Measurements from ENCODE around the gene WWOX. TPM values are rescaled to one million over a fixed set of nuclear protein-coding genes. Genes with fewer than 3 reads are reported as not detected.
"Not testable (repeated sequence)": the region's sequence is repeated elsewhere in the genome, so short reads cannot be mapped to it uniquely, and the experiment has no call there.

The WWOX gene
- total RNA-seq, 1 donor from 2014 or later: 12.6 TPM

DNA sequence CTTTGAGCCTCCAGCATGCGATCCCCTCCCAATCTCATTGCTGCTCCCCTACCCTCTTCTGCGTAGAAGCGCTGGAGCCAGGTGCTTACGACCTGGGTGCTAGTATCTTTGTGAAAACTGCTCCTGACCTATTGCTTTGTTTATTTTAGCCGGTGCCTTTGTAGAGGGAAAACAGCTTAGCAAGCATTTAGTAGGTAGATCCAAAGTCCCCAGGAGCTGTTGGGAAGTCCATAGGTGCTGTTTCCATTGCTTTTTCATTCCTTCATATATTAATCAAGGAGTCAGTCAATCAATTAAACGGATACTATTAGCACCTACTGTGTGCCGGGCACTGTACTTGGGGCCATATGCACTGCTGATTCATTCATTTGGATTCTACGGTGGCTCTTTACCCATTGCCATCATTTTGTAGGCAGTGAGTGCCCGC is 497.6 kb downstream of the WWOX start:
- no peaks in the 10 kb centered on the region for H3K36me3 ChIP-seq (ENCODE audit: control insufficient read depth, insufficient read depth, low read length)
- TF ChIP-seq, protein P1, sequence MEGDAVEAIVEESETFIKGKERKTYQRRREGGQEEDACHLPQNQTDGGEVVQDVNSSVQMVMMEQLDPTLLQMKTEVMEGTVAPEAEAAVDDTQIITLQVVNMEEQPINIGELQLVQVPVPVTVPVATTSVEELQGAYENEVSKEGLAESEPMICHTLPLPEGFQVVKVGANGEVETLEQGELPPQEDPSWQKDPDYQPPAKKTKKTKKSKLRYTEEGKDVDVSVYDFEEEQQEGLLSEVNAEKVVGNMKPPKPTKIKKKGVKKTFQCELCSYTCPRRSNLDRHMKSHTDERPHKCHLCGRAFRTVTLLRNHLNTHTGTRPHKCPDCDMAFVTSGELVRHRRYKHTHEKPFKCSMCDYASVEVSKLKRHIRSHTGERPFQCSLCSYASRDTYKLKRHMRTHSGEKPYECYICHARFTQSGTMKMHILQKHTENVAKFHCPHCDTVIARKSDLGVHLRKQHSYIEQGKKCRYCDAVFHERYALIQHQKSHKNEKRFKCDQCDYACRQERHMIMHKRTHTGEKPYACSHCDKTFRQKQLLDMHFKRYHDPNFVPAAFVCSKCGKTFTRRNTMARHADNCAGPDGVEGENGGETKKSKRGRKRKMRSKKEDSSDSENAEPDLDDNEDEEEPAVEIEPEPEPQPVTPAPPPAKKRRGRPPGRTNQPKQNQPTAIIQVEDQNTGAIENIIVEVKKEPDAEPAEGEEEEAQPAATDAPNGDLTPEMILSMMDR (IDR thresholded peaks at IDR 0.05; ENCODE audit: insufficient read depth, low read length, severe bottlenecking): no peak
- DNase-seq (ENCODE audit: low read depth): no peak
- no peak overlapping the region for H3K4me3 ChIP-seq (ENCODE audit: low read depth, low read length)
- no peaks in the 10 kb centered on the region for H3K27me3 ChIP-seq (ENCODE audit: control insufficient read depth, insufficient read depth, low read length)
- no peak for FAIRE-seq

DNA sequence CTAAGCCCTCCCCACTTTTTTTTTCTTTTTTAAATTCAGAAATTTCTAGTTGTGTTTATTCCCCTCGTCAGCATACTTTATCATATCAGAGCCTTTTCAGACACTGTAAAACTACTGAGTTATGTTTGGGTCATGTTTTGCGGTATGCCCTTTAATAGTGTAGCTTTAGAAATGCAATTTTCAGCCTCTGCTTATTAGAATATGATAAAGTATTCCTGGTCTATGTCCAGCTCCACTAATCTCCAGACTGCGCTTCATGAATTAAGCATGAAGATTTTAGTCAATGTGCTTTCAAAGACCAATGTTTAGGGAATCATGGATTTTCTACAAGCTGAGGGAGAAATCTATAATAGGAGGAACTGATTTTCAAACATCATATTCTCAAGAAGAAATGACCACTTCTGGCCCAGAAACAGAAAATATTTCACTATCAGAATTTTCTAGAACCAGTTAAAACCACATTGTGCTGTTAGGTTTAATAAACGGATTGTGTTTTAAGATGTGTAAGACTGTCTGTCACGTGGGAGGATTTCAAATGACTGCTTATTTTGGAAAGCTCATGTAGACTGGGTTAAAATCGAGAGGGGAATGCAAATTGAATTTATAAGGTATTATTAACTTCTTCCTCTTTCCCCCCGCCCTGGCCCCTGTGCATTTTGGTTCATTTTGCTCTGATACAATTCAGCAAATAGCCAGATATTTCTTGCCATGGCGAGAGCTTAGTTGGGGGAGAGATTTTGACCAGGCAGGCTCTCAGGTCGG is 498.5 kb downstream of the WWOX start:
- FAIRE-seq (no peak), DNase-seq (ENCODE audit: low read depth) (no peak)
- Histone ChIP-seq H3K27me3 (ENCODE audit: control insufficient read depth, insufficient read depth, low read length) (no peaks in the 10 kb centered on the region), H3K36me3 (ENCODE audit: control insufficient read depth, insufficient read depth, low read length) (no peaks in the 10 kb centered on the region), H3K4me3 (ENCODE audit: low read depth, low read length) (no peak overlapping the region)
- TF ChIP-seq, protein P1 (IDR thresholded peaks at IDR 0.05; ENCODE audit: insufficient read depth, low read length, severe bottlenecking): no peak

DNA sequence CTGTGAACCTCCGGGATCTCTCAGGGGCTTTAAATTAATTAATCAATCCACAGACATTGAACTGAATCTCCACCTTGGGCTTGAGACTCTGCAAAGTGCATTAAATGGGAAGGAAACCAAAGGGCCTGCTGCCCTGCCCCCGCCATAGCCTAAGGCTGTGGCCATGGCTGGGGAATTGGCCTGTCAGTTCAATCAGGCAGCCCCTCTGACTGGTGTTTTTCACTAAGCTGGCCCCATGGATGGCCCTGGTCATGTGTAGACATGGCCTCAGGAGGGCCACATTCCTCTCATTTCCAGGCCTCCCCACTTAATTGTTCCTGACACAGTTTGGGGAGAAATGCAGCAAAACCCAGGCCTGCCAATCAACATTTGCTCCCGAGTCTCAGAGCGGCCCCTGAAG is 499.8 kb downstream of the WWOX start:
- H3K27me3 ChIP-seq (ENCODE audit: control insufficient read depth, insufficient read depth, low read length): no peaks in the 10 kb centered on the region
- FAIRE-seq: no peak
- no peak overlapping the region for H3K4me3 ChIP-seq (ENCODE audit: low read depth, low read length)
- TF ChIP-seq, protein P1 (IDR thresholded peaks at IDR 0.05; ENCODE audit: insufficient read depth, low read length, severe bottlenecking): no peak
- no peaks in the 10 kb centered on the region for H3K36me3 ChIP-seq (ENCODE audit: control insufficient read depth, insufficient read depth, low read length)
- no peak for DNase-seq (ENCODE audit: low read depth)

DNA sequence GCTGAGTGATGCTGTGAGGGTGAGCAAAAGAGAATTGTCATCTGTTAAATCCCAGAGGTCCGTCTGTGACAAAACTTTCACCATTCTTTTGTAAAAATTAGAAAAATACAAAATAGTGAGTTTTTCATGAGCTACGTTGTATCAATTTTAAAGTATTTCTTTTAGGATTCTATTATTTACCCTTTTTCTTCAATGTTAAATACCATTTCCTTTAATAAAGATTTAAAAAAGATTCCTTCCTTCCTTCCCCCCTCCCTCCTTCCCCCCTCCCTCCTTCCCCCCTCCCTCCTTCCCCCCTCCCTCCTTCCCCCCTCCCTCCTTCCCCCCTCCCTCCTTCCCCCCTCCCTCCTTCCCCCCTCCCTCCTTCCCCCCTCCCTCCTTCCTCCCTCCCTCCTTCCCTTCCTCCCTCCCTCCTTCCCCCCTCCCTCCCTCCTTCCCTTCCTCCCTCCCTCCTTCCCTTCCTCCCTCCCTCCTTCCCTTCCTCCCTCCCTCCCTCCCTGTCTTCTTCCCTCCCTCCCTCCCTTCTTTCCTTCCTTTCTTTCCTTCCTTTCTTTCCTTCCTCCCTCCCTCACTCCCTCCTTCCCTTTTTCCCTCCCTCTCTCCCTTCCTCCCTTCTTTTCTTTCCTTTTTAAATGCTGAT is 505.1 kb downstream of the WWOX start:
- H3K4me3 ChIP-seq (ENCODE audit: low read depth, low read length); H3K36me3 ChIP-seq (ENCODE audit: control insufficient read depth, insufficient read depth, low read length); DNase-seq (ENCODE audit: low read depth); H3K27me3 ChIP-seq (ENCODE audit: control insufficient read depth, insufficient read depth, low read length); FAIRE-seq: not testable (repeated sequence)

DNA sequence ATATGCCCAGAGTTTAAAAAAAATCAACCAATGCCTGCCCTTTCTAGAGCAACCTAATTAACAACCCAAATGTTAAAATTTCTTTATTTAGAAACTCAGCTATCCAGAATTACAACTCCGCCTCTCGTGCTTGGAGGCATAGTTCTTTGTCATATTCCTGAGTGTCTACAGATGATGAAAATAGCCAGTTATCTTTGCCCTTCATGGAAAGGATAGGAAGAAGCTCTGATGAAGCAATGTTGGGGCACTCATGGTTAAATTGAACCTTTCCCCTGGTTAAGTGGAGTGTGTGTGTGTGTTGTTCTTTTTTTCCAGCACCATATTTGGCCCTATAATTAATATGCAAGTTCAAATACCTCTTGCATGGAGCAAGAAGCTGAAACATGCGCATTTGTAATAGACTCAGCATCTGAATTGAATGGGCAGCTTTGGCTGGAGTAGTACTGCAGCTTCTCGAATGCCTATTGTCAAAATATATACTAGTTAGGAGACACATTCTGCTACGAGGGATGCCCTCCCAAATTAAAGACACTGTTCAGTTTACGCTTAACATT is 506.2 kb downstream of the WWOX start:
- no peak overlapping the region for H3K4me3 ChIP-seq (ENCODE audit: low read depth, low read length)
- FAIRE-seq: no peak
- H3K36me3 ChIP-seq (ENCODE audit: control insufficient read depth, insufficient read depth, low read length): no peaks in the 10 kb centered on the region
- TF ChIP-seq, protein P1 (IDR thresholded peaks at IDR 0.05; ENCODE audit: insufficient read depth, low read length, severe bottlenecking): no peak
- no peaks in the 10 kb centered on the region for H3K27me3 ChIP-seq (ENCODE audit: control insufficient read depth, insufficient read depth, low read length)
- DNase-seq (ENCODE audit: low read depth): no peak

DNA sequence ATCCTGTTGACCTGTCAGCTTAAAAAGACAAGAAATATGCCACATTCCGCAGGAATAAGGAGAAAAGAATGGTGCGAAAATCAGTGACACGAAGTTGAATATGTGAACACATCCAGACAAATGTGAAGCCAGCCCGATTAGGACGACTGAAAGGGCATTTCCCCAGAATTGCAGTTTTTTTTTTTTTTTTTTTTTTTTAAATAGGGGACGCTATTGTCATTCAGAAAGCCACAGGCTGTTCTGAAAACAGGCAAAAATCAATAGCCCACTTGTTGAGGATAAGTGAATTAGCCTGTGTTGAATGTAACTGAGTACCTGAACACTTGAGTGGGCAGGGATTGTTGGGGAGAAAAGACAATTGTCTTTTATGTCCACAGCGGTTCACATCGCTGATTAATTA is 507.1 kb downstream of the WWOX start:
- TF ChIP-seq, protein P1 (IDR thresholded peaks at IDR 0.05; ENCODE audit: insufficient read depth, low read length, severe bottlenecking): no peak
- no peaks in the 10 kb centered on the region for H3K27me3 ChIP-seq (ENCODE audit: control insufficient read depth, insufficient read depth, low read length)
- no peak for FAIRE-seq
- no peaks in the 10 kb centered on the region for H3K36me3 ChIP-seq (ENCODE audit: control insufficient read depth, insufficient read depth, low read length)
- no peak overlapping the region for H3K4me3 ChIP-seq (ENCODE audit: low read depth, low read length)
- DNase-seq (ENCODE audit: low read depth): no peak

Measured in bronchial epithelial cell (primary cell).